ENCODE data around the gene TMEM200A. TPM values are rescaled to one million over a fixed set of nuclear protein-coding genes. Genes with fewer than 3 reads are reported as not detected.

The TMEM200A gene
- total RNA-seq, 1 experiment from 2014 or later: 22.9 TPM

DNA sequence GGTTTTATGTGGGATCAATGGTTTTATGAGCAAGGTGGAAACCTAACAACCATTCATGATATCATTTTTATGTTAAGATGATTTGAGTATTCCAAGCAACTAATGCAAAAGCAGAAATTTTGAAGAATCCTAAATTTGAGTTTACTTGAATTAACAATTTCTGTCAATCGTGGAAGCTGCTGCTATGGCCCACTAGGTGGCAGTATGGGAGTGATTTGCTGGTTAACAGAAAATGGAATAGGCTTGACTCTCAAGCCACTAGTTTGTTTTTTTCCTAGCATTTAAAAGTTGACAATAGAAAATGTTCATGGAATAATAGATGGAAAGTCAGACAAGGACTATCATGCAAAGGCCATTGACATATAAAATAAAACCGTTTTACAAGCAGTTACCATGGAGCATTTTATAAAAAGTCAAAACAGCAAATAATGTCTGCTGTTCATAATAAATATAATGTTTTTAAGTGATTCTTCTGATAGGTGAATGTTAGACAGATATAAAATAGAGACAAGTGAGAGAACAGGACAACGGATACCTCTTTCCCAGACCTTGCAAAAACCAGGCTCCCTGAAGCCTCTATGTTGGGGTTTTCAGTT lies 43.0 kb upstream of the TMEM200A start:
- ATAC-seq (peak; percentile 77), DNase-seq (ENCODE audit: low read depth, low spot score) (peak; percentile 48)
- H4K20me1 ChIP-seq (ENCODE audit: insufficient read depth): no peaks in the 10 kb centered on the region
- no peaks in the 10 kb centered on the region for H3K9me2 ChIP-seq (ENCODE audit: insufficient read depth)
- no peaks in the 10 kb centered on the region for H3K27me3 ChIP-seq (ENCODE audit: insufficient read depth, low read length)
- no peak overlapping the region for H3K9ac ChIP-seq (ENCODE audit: low read length)
- no peak overlapping the region for H2AFZ ChIP-seq (ENCODE audit: low read depth, low read length, poor library complexity, severe bottlenecking)
- H3K4me1 ChIP-seq (ENCODE audit: control insufficient read depth in 1 of 2, insufficient read depth in 2 of 2, low read length in 2 of 2): no peaks in the 10 kb centered on the region; a peak in 1 of 4 replicates
- H3K79me2 ChIP-seq (ENCODE audit: insufficient read depth, low read length): no peaks in the 10 kb centered on the region
- no TSS peak for BruUV-seq (replicated peaks)
- TF ChIP-seq YY1 (IDR thresholded peaks at IDR 0.05; ENCODE audit: extremely low read depth, insufficient replicate concordance, low read depth, low read length): no peak
- no peak for TF ChIP-seq EZH2 (IDR thresholded peaks at IDR 0.05)
- TF ChIP-seq, protein P1, sequence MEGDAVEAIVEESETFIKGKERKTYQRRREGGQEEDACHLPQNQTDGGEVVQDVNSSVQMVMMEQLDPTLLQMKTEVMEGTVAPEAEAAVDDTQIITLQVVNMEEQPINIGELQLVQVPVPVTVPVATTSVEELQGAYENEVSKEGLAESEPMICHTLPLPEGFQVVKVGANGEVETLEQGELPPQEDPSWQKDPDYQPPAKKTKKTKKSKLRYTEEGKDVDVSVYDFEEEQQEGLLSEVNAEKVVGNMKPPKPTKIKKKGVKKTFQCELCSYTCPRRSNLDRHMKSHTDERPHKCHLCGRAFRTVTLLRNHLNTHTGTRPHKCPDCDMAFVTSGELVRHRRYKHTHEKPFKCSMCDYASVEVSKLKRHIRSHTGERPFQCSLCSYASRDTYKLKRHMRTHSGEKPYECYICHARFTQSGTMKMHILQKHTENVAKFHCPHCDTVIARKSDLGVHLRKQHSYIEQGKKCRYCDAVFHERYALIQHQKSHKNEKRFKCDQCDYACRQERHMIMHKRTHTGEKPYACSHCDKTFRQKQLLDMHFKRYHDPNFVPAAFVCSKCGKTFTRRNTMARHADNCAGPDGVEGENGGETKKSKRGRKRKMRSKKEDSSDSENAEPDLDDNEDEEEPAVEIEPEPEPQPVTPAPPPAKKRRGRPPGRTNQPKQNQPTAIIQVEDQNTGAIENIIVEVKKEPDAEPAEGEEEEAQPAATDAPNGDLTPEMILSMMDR (IDR thresholded peaks at IDR 0.05 in 2 of 3, conservative IDR thresholded peaks at IDR 0.05 in 1 of 3; ENCODE audit: borderline replicate concordance in 1 of 3, insufficient read depth in 1 of 3, low read depth in 2 of 3, low read length in 2 of 3): peak; percentile 83 to 95 (median 90)
- TF ChIP-seq POLR2AphosphoS5 (IDR thresholded peaks at IDR 0.05; ENCODE audit: low read depth, low read length): no peak
- TF ChIP-seq, protein P2, sequence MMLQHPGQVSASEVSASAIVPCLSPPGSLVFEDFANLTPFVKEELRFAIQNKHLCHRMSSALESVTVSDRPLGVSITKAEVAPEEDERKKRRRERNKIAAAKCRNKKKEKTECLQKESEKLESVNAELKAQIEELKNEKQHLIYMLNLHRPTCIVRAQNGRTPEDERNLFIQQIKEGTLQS (IDR thresholded peaks at IDR 0.05): no peak
- no peak for TF ChIP-seq SRF (IDR thresholded peaks at IDR 0.05; ENCODE audit: low read depth)
- no peak for TF ChIP-seq CEBPB (IDR thresholded peaks at IDR 0.05; ENCODE audit: low read depth)
- TF ChIP-seq RAD21 (IDR thresholded peaks at IDR 0.05; ENCODE audit: low read depth): peak; percentile 95
- no peak for TF ChIP-seq EZH2phosphoT487 (IDR thresholded peaks at IDR 0.05; ENCODE audit: borderline replicate concordance)
- RAD21 ChIA-PET (ENCODE audit: low non-redundant PET in 1 of 2, low total read pairs in 2 of 2, uncharacterized antibody in 2 of 2, unreplicated experiment in 2 of 2): interaction anchor here in 1 of 2 experiments (1.9 kb wide), 1 partner anchor 375 kb away, joined by 5 read pairs; no protein-coding TSS in a partner anchor
- POLR2A ChIA-PET: no interaction called here
- CTCF ChIA-PET: interaction anchor here (1.0 to 2.3 kb wide), 5 partner anchors 8 to 376 kb away, joined by 3 to 31 read pairs (median 7); no protein-coding TSS in a partner anchor
- no peaks in the 10 kb centered on the region for H3K9me3 ChIP-seq (ENCODE audit: control insufficient read depth in 1 of 2, insufficient read depth in 1 of 2, low read depth in 1 of 2, low read length in 2 of 2)
- no peaks in the 10 kb centered on the region for H3K36me3 ChIP-seq (ENCODE audit: control insufficient read depth in 1 of 2, insufficient read depth in 2 of 2, low read length in 2 of 2)
- H3K4me2 ChIP-seq (ENCODE audit: low read length): no peak overlapping the region
- H3K4me3 ChIP-seq (replicated peaks in 1 of 2; ENCODE audit: low read depth in 1 of 2, low read length in 2 of 2): no peak overlapping the region
- intact Hi-C loops (cut with micrococcal nuclease): loop anchor here (1.0 to 5.0 kb wide), 4 partner anchors 355 to 520 kb away; no protein-coding TSS in a partner anchor
- H3K27ac ChIP-seq (ENCODE audit: low read depth, low read length): no peak overlapping the region; the same call in 1 of the 2 replicates
